IPS DF 4.7 (cell line): ENCODE measurements around the gene KCNK17.

Experiments
- DNase-seq: peaks from one replicate; pipeline ENCODE4 v3.0.0-alpha.2; 2013; ENCODE audit warnings: low spot score; ENCODE audit errors: extremely low read depth

Gene KCNK17

DNA sequence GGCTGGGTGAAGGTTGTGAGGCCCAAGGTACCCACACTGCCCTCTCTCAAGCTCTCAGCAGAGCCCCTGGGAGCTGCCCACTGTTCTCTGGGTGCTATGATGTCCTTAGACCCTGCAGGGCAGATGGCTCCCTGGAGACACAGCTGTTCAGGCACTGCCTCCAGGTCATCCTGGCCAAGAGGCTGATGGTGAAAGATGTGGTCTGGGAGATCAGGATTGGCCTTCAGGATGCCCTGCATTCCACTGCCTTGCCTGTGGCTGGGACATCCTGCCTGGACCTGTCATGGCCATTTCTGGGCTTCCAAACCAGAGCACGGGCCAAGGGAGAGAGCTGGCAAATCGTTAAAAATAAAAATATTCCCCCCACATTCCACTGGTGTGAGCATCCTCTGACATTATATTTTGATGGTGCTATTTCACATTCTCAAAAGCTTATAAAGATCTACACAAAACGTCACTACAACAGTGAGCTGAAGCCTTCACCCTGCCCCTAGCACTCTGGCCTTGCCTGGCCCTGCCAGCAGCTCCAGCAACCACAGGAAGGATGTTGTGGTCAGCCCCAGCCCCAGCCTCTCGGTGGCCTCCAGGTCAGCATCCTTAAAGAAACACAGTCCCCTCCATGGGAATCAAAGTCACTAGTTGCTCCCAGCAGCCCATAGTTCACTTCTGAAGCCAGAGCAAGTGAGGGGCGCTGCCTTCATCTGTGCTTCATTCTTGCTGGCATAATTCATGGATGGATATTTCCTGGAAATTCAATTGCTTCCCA lies 21.7 kb upstream of the KCNK17 start:
- DNase-seq = no peak

- DNase-seq = no peak
These were observed 19.6 kb upstream of the KCNK17 start for GRCh38 chr6:39333644-39334438.

DNA sequence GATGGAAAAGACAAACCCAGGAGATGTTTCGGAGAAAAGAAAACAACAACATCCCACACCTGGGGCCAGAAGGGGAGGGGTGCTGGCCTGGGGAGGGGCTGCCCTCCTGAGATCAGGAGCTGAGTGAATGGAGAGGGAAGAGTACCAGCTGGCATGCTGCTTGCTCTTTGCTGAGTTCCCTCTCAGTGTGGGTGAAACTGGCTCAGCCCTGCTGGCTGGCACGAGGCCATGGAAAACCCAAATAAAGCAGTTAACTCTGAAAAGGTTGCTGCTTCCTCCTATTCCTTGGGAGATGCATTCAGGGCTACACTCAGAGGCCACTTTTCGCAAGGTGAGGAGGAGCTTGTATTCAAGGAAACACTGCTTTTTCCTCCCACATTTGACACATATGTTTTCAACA lies 16.3 kb upstream of the KCNK17 start:
- no peak for DNase-seq

GRCh38 chr6:39330057-39330456 lies 15.8 kb upstream of the KCNK17 start:
- DNase-seq = no peak

- no peak for DNase-seq
These were observed 13.8 kb upstream of the KCNK17 start for GRCh38 chr6:39328066-39328465.

DNA sequence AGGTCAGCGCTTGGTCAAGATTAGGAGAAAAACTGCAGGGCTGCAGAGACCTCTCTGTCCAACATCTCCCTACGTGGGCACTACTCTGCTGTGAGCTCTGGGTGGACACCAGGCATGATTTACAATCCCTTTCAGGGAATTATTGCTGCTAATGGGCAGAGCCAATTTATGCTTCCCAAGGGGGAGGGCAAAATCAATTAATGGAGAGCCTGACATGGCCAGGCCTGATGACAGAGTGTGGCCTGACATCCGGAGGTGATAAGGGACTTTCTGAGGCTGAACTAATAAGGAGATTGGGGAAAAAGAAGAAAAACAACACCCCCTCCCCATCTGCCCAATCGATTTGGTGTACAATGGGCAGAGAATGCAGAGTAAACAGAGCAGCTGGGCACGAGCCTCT lies 13.3 kb upstream of the KCNK17 start:
- no peak for DNase-seq

GRCh38 chr6:39322306-39322850 lies 8.2 kb upstream of the KCNK17 start, which contains the start of gene KCNK16:
TSS of gene KCNK16 (minus strand) at chr6:39322702. CDS start at chr6:39322540, 162 bp downstream.
- DNase-seq = no peak

DNA sequence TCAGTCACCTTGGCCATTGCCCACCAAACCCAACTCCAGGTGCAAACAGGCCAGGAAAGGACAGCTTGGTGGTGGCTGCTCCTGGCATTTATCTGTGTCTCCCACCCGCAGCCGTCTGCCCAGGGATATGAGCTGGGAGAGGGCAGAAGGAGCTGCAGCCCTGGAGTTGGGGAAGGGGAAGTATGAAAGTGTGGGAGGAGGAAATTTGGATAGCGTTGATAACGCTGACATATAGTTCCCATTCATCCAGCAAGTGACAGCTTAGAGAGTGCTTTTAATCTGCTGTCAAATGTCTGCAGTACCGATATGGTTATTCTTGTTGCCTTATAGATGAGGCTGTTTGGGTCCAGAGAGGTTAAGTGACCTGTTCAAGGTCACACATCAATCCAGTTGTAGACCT lies 7.5 kb upstream of the KCNK17 start:
- no peak for DNase-seq

DNA sequence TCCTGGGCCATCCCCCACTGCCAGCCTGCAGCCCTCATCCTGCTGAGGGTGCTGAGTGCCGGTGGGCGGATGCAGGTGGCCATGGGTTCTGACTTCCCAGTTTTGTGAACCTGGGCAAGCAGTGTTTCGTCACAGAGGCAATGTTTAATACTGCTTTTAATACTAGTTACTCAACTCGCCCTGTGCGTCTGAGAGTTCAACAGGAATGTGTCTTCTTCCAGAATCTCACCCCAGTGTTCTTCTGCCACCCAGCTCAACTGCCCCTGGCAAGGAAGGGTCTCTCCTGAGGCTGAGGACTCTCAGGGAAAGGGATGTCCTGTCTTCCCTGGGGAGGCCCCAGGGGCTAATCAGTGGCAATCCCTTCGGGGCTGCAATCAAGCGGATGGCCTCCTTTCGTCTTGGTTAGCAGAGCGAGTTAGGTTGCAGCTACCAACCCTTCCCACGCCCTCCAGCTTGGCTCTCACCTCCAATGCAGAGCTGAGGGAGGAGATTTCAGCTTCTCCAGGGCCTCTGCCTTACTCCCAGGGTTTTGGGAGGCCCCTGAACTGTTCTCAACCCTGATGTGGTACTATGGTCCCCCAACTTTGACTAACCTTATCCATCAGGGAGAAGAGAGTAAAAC lies 6.3 kb upstream of the KCNK17 start:
- no peak for DNase-seq

GRCh38 chr6:39319621-39320362 lies 5.6 kb upstream of the KCNK17 start:
- no peak for DNase-seq

GRCh38 chr6:39317256-39317655 lies 3.0 kb upstream of the KCNK17 start:
- DNase-seq = no peak

GRCh38 chr6:39313526-39314272 lies 520 bp downstream of the KCNK17 start:
- DNase-seq = no peak

DNA sequence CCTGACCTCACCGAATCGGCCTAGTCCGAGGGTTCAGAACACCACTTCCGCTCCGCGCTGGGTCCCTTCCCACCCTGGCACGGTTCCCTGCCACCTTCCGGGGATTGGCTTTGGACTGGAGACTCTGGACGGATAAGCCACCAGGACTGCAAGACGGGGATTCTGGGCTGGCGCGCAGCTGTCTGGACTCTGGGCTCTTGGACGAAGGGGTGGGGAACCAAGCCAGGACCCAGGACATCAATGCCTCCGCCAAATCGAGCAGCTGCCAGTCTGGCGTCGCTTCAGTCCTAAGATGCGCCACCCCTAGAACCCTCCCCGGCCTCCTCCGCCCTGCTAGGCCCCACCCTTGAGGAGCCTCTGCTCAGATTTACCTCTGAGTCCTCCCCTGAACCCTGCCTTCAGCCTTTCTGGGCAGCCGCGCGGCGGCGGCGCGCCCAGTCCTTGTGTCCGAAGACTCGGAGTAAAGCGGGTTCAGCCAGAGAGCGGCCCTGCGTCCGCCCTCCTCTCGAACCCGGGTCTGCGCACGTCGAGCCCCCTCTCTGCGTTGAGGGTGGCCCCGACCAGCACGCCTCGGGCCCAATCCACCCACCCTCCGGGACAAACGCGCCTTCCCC lies 1.2 kb downstream of the KCNK17 start:
- no peak for DNase-seq

DNA sequence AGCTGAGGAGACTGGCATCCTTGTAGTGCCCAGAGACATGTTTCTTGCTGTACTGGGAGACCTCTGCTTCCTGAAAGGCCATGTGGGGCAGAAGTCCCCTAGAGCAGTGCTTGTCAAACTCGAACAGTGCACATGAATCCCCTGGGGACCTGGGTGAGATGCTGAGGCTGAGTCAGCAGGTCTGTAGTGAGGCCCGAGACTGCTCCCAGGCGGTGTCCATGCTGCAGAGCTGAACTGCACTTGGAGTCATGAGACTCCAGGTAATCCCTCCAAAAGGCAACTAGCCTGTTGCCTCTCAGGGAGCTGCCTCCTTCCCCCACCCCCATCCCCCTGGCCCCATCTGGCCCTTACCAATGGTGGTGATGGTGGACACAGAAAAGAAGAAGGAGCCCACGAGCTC lies 3.7 kb downstream of the KCNK17 start:
- no peak for DNase-seq

DNA sequence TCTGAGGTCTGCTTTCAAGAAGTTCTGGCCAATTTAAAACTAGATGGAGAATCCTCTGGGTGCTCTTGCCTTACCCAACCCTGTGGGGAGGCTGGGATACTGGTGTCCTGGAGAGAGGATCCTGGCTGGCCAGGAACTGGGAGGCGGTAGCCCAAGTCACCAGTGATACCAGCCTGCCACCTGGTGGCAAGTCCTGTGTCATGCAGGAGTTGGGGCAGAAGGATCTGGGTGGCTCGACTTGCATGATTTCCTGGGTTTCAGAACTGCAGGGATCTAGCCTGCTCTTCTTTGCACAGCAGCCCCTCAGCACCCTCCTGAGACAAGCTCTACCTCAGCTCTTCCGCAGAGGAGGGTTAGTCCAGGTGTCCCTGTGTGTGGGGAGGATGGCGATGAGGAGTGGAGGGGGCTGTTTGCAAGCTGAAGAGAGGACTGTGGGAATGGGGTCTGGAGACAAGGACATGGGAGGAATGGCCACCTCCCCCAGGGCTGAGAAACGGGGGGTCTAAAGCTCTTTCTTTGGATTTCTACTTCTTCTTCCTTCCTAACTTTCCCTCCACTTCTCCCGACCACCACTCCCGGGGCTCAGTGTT lies 4.2 kb downstream of the KCNK17 start:
- peak; percentile 68 for DNase-seq

GRCh38 chr6:39307462-39307861 lies 6.8 kb downstream of the KCNK17 start:
- DNase-seq = no peak

- DNase-seq = no peak
These were observed 9.3 kb downstream of the KCNK17 start for GRCh38 chr6:39304951-39305350.

DNA sequence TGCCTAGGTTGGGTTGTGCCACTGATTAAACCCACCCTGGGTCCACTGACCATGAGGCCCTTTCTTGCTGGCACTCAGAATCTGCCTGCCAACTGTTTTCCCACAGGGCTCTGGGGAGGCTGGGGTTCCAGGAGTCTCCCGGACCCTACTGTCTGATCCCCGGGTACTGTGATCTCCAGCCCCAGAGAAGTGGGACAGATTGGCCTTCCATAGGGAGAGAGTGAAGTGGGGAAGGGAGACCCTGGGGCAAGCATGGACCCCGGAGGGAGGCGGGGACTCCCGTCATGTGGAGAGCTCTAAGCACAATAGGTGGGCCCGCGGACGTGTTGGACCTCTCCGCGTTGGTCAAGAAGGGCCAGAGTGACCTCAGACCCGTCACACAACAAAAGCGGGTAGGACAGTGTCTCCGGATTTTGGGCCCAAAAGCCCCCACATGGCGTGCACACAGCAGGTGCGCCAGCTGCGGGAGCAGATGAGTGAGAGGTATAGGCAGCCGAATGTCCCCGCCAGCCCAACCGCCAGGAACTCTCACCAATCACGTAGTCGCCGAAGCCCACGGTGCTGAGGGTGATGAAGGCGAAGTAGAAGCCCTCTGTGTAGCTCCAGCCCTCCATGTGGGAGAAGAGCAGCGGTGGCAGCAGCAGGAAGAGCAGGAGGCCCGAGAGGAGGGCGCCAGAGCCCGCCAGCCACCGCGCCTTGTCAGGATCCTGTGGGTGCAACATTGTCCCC lies 10.6 kb downstream of the KCNK17 start:
- no peak for DNase-seq
